HEK293 (cell line): ENCODE measurements around the gene GNS.

Source experiments
- GLIS1 ChIP-seq: fragments of 450-650 bp; formaldehyde crosslinking; IDR thresholded peaks from 2 replicates; pipeline ENCODE4 v1.5.1; 2016; ENCODE audit warnings: missing biosample characterization, missing genetic modification characterization
- IKZF3 ChIP-seq: fragments of 450-650 bp; IDR thresholded peaks from 2 replicates; pipeline ENCODE4 v1.5.0; 2018; ENCODE audit warnings: missing biosample characterization, mild to moderate bottlenecking, missing genetic modification characterization, moderate library complexity
- KLF1 ChIP-seq: fragments of 450-650 bp; formaldehyde crosslinking; IDR thresholded peaks from 2 replicates; pipeline ENCODE4 v1.5.1; 2016; ENCODE audit warnings: missing biosample characterization, missing genetic modification characterization
- KLF10 ChIP-seq: fragments of 450-650 bp; IDR thresholded peaks from 2 replicates; pipeline ENCODE4 v1.5.1; 2018; ENCODE audit warnings: missing biosample characterization, mild to moderate bottlenecking, missing genetic modification characterization
- MEIS1 ChIP-seq: sonication (generic); formaldehyde crosslinking; IDR thresholded peaks from 2 replicates; pipeline ENCODE4 v1.8.1; 2022; ENCODE audit warnings: missing genetic modification reagents, mild to moderate bottlenecking, borderline replicate concordance
- OVOL3 ChIP-seq: fragments of 450-650 bp; formaldehyde crosslinking; IDR thresholded peaks from 2 replicates; pipeline ENCODE4 v1.5.1; 2016; ENCODE audit warnings: missing biosample characterization, missing genetic modification characterization
- SP7 ChIP-seq: fragments of 450-650 bp; formaldehyde crosslinking; IDR thresholded peaks from 2 replicates; pipeline ENCODE4 v1.5.1; 2016; ENCODE audit warnings: missing biosample characterization, missing genetic modification characterization
- WT1 ChIP-seq: fragments of 450-650 bp; formaldehyde crosslinking; IDR thresholded peaks from 2 replicates; pipeline ENCODE4 v1.5.1; 2016; ENCODE audit warnings: missing biosample characterization, missing genetic modification characterization
- ZNF121 ChIP-seq: fragments of 450-650 bp; formaldehyde crosslinking; IDR thresholded peaks from 2 replicates; pipeline ENCODE4 v1.5.1; 2016; ENCODE audit warnings: missing biosample characterization, missing genetic modification characterization
- ZNF138 ChIP-seq: fragments of 450-650 bp; formaldehyde crosslinking; IDR thresholded peaks from 2 replicates; pipeline ENCODE4 v1.5.1; 2016; ENCODE audit warnings: missing biosample characterization, missing genetic modification characterization, borderline replicate concordance
- ZNF16 ChIP-seq: fragments of 450-650 bp; formaldehyde crosslinking; IDR thresholded peaks from 2 replicates; pipeline ENCODE4 v1.5.1; 2016; ENCODE audit warnings: low read depth, missing biosample characterization, missing genetic modification characterization
- ZNF221 ChIP-seq: fragments of 450-650 bp; formaldehyde crosslinking; IDR thresholded peaks from 2 replicates; pipeline ENCODE4 v1.5.1; 2017; ENCODE audit warnings: missing biosample characterization, missing genetic modification characterization, borderline replicate concordance
- ZNF335 ChIP-seq: fragments of 450-650 bp; formaldehyde crosslinking; conservative IDR thresholded peaks from 2 replicates; pipeline ENCODE4 v1.5.1; 2016; ENCODE audit warnings: missing biosample characterization, missing genetic modification characterization
- ZNF366 ChIP-seq: fragments of 450-650 bp; formaldehyde crosslinking; conservative IDR thresholded peaks from 2 replicates; pipeline ENCODE4 v1.5.1; 2016; ENCODE audit warnings: missing biosample characterization, missing genetic modification characterization
- ZNF501 ChIP-seq: fragments of 450-650 bp; formaldehyde crosslinking; IDR thresholded peaks from 2 replicates; pipeline ENCODE4 v1.5.1; 2016; ENCODE audit warnings: missing biosample characterization, missing genetic modification characterization
- ZNF521 ChIP-seq: fragments of 450-650 bp; formaldehyde crosslinking; IDR thresholded peaks from 2 replicates; pipeline ENCODE4 v1.5.1; 2017; ENCODE audit warnings: missing biosample characterization, mild to moderate bottlenecking, missing genetic modification characterization
- ZNF544 ChIP-seq: fragments of 450-650 bp; formaldehyde crosslinking; IDR thresholded peaks from 2 replicates; pipeline ENCODE4 v1.5.0; 2017; ENCODE audit warnings: missing biosample characterization, missing genetic modification characterization
- ZNF585B ChIP-seq: fragments of 450-650 bp; formaldehyde crosslinking; IDR thresholded peaks from 2 replicates; pipeline ENCODE4 v1.5.1; 2016; ENCODE audit warnings: missing biosample characterization, missing genetic modification characterization
- ZNF600 ChIP-seq: fragments of 450-650 bp; formaldehyde crosslinking; IDR thresholded peaks from 2 replicates; pipeline ENCODE4 v1.5.1; 2016; ENCODE audit warnings: missing biosample characterization, missing genetic modification characterization
- ZNF658 ChIP-seq: fragments of 450-650 bp; formaldehyde crosslinking; IDR thresholded peaks from 2 replicates; pipeline ENCODE4; 2016; ENCODE audit warnings: missing biosample characterization, missing genetic modification characterization
- ZNF830 ChIP-seq: fragments of 450-650 bp; IDR thresholded peaks from 2 replicates; pipeline ENCODE4 v1.5.0; 2018; ENCODE audit warnings: missing biosample characterization, missing genetic modification characterization, low read depth, mild to moderate bottlenecking, moderate library complexity
- TF ChIP-seq, protein P1 (sequence below): fragments of 450-650 bp; formaldehyde crosslinking; IDR thresholded peaks from 2 replicates; pipeline ENCODE4 v1.5.1; 2016; ENCODE audit warnings: missing biosample characterization, missing genetic modification characterization, borderline replicate concordance
- TF ChIP-seq, protein P2 (sequence below): fragments of 450-650 bp; formaldehyde crosslinking; IDR thresholded peaks from 2 replicates; pipeline ENCODE4 v1.5.1; 2016; ENCODE audit warnings: missing biosample characterization, missing genetic modification characterization
- TF ChIP-seq, protein P3 (sequence below): fragments of 450-650 bp; formaldehyde crosslinking; IDR thresholded peaks from 2 replicates; pipeline ENCODE4 v1.5.1; 2017; ENCODE audit warnings: missing biosample characterization, missing genetic modification characterization
- TF ChIP-seq, protein P4 (sequence below): fragments of 450-650 bp; formaldehyde crosslinking; IDR thresholded peaks from 2 replicates; pipeline ENCODE4 v1.5.1; 2016; ENCODE audit warnings: missing biosample characterization, missing genetic modification characterization
- TF ChIP-seq, protein P5 (sequence below): fragments of 450-650 bp; formaldehyde crosslinking; IDR thresholded peaks from 2 replicates; pipeline ENCODE4 v1.5.1; 2016; ENCODE audit warnings: missing biosample characterization, missing genetic modification characterization
- TF ChIP-seq, protein P6 (sequence below): fragments of 450-650 bp; formaldehyde crosslinking; IDR thresholded peaks from 2 replicates; pipeline ENCODE4 v1.5.1; 2016; ENCODE audit warnings: missing biosample characterization, missing genetic modification characterization

The GNS gene

DNA sequence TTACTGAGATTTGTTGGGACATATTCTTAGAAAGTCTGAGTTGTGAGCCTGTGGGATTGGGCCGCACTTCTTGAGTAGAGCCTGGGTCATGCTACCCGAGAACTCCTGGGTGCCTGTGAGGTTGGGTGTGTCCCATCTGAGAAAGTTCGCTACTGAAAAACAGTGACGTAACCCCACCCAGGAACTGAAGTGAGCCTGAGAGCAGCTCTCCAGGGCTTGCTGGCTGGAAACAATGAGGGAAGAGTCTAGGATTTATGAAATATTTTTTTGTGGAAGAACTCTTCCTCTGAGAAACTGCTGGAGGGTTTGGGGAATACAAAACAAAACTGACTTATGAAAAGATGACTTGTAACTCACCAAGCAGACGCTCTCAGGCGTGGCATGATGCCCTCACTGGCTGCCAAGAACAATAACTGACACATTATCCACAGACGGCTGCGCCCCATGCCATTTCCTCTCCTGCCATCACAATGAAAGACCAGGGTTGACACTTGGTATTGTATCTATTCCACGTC is 79.7 kb downstream of the GNS start (continued):
- TF ChIP-seq, protein P1, sequence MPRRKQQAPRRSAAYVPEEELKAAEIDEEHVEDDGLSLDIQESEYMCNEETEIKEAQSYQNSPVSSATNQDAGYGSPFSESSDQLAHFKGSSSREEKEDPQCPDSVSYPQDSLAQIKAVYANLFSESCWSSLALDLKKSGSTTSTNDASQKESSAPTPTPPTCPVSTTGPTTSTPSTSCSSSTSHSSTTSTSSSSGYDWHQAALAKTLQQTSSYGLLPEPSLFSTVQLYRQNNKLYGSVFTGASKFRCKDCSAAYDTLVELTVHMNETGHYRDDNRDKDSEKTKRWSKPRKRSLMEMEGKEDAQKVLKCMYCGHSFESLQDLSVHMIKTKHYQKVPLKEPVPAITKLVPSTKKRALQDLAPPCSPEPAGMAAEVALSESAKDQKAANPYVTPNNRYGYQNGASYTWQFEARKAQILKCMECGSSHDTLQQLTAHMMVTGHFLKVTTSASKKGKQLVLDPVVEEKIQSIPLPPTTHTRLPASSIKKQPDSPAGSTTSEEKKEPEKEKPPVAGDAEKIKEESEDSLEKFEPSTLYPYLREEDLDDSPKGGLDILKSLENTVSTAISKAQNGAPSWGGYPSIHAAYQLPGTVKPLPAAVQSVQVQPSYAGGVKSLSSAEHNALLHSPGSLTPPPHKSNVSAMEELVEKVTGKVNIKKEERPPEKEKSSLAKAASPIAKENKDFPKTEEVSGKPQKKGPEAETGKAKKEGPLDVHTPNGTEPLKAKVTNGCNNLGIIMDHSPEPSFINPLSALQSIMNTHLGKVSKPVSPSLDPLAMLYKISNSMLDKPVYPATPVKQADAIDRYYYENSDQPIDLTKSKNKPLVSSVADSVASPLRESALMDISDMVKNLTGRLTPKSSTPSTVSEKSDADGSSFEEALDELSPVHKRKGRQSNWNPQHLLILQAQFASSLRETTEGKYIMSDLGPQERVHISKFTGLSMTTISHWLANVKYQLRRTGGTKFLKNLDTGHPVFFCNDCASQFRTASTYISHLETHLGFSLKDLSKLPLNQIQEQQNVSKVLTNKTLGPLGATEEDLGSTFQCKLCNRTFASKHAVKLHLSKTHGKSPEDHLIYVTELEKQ, result no peak
- TF ChIP-seq, protein P2, sequence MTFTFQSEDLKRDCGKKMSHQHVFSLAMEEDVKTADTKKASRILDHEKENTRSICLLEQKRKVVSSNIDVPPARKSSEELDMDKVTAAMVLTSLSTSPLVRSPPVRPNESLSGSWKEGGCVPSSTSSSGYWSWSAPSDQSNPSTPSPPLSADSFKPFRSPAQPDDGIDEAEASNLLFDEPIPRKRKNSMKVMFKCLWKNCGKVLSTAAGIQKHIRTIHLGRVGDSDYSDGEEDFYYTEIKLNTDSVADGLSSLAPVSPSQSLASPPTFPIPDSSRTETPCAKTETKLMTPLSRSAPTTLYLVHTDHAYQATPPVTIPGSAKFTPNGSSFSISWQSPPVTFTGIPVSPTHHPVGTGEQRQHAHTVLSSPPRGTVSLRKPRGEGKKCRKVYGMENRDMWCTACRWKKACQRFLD (tag by site-specific recombination), result no peak
- TF ChIP-seq, protein P3, sequence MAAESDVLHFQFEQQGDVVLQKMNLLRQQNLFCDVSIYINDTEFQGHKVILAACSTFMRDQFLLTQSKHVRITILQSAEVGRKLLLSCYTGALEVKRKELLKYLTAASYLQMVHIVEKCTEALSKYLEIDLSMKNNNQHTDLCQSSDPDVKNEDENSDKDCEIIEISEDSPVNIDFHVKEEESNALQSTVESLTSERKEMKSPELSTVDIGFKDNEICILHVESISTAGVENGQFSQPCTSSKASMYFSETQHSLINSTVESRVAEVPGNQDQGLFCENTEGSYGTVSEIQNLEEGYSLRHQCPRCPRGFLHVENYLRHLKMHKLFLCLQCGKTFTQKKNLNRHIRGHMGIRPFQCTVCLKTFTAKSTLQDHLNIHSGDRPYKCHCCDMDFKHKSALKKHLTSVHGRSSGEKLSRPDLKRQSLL (tag by site-specific recombination), result no peak
- TF ChIP-seq, protein P4, sequence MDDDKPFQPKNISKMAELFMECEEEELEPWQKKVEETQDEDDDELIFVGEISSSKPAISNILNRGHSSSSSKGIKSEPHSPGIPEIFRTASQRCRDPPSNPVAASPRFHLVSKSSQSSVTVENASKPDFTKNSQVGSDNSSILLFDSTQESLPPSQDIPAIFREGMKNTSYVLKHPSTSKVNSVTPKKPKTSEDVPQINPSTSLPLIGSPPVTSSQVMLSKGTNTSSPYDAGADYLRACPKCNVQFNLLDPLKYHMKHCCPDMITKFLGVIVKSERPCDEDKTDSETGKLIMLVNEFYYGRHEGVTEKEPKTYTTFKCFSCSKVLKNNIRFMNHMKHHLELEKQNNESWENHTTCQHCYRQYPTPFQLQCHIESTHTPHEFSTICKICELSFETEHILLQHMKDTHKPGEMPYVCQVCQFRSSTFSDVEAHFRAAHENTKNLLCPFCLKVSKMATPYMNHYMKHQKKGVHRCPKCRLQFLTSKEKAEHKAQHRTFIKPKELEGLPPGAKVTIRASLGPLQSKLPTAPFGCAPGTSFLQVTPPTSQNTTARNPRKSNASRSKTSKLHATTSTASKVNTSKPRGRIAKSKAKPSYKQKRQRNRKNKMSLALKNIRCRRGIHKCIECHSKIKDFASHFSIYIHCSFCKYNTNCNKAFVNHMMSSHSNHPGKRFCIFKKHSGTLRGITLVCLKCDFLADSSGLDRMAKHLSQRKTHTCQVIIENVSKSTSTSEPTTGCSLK, result no peak
- TF ChIP-seq ZNF335 (no peak), ZNF544 (tag by site-specific recombination) (no peak), ZNF121 (no peak), GLIS1 (tag by site-specific recombination) (peak; percentile 36; the same call in 1 of the 2 replicates), SP7 (tag by site-specific recombination) (no peak), WT1 (tag by site-specific recombination) (no peak), ZNF501 (no peak), MEIS1 (CRISPR knock-in tag) (no peak), KLF1 (tag by site-specific recombination) (no peak), ZNF521 (tag by site-specific recombination) (no peak), ZNF138 (no peak), ZNF16 (tag by site-specific recombination) (no peak), ZNF600 (no peak), ZNF366 (tag by site-specific recombination) (peak; percentile 35; the same call in 1 of the 2 replicates), KLF10 (tag by site-specific recombination) (peak; percentile 66; the same call in 1 of the 2 replicates), IKZF3 (tag by site-specific recombination) (peak; percentile 65), ZNF221 (no peak), ZNF830 (tag by site-specific recombination) (no peak), OVOL3 (tag by site-specific recombination) (no peak), ZNF585B (tag by site-specific recombination) (no peak), ZNF658 (tag by site-specific recombination) (no peak)
- TF ChIP-seq, protein P5, sequence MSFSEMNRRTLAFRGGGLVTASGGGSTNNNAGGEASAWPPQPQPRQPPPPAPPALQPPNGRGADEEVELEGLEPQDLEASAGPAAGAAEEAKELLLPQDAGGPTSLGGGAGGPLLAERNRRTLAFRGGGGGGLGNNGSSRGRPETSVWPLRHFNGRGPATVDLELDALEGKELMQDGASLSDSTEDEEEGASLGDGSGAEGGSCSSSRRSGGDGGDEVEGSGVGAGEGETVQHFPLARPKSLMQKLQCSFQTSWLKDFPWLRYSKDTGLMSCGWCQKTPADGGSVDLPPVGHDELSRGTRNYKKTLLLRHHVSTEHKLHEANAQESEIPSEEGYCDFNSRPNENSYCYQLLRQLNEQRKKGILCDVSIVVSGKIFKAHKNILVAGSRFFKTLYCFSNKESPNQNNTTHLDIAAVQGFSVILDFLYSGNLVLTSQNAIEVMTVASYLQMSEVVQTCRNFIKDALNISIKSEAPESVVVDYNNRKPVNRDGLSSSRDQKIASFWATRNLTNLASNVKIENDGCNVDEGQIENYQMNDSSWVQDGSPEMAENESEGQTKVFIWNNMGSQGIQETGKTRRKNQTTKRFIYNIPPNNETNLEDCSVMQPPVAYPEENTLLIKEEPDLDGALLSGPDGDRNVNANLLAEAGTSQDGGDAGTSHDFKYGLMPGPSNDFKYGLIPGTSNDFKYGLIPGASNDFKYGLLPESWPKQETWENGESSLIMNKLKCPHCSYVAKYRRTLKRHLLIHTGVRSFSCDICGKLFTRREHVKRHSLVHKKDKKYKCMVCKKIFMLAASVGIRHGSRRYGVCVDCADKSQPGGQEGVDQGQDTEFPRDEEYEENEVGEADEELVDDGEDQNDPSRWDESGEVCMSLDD, result no peak
- TF ChIP-seq, protein P6, sequence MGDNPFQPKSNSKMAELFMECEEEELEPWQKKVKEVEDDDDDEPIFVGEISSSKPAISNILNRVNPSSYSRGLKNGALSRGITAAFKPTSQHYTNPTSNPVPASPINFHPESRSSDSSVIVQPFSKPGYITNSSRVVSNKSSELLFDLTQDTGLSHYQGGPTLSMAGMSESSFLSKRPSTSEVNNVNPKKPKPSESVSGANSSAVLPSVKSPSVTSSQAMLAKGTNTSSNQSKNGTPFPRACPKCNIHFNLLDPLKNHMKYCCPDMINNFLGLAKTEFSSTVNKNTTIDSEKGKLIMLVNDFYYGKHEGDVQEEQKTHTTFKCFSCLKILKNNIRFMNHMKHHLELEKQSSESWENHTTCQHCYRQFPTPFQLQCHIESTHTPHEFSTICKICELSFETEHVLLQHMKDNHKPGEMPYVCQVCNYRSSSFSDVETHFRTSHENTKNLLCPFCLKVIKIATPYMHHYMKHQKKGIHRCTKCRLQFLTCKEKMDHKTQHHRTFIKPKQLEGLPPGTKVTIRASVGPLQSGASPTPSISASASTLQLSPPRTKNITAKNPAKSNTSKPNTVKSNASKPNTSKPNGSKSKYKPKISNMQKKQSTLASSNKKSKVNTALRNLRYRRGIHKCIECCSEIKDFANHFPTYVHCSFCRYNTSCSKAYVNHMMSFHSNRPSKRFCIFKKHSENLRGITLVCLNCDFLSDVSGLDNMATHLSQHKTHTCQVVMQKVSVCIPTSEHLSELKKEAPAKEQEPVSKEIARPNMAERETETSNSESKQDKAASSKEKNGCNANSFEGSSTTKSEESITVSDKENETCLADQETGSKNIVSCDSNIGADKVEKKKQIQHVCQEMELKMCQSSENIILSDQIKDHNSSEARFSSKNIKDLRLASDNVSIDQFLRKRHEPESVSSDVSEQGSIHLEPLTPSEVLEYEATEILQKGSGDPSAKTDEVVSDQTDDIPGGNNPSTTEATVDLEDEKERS (tag by site-specific recombination), result no peak
